ENCODE data around the gene GLCCI1.
A peak's percentile ranks its signal among the peaks of the same experiment; 100 is the strongest.

Gene GLCCI1

DNA sequence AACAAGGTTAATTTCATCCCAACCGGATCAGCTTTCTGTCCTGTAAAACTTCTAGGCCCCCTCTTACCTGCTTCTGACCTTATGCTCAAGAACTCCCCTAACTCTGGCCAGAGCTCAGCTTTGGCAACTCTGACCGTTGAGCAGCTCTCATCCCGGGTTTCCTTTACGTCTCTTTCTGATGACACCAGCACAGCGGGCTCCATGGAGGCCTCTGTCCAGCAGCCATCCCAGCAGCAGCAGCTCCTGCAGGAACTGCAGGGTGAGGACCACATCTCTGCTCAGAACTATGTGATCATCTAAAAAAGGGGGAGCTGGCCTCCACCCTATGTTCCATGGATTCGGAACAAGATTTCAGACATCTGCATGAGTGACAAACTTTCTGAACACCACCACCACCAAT lies 117.6 kb downstream of the GLCCI1 start:
- ATAC-seq, result no peak
- TF ChIP-seq, protein P1, sequence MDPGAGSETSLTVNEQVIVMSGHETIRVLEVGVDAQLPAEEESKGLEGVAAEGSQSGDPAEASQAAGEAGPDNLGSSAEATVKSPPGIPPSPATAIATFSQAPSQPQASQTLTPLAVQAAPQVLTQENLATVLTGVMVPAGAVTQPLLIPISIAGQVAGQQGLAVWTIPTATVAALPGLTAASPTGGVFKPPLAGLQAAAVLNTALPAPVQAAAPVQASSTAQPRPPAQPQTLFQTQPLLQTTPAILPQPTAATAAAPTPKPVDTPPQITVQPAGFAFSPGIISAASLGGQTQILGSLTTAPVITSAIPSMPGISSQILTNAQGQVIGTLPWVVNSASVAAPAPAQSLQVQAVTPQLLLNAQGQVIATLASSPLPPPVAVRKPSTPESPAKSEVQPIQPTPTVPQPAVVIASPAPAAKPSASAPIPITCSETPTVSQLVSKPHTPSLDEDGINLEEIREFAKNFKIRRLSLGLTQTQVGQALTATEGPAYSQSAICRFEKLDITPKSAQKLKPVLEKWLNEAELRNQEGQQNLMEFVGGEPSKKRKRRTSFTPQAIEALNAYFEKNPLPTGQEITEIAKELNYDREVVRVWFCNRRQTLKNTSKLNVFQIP (CRISPR knock-in tag; IDR thresholded peaks at IDR 0.05; ENCODE audit: borderline replicate concordance, low read depth), result no peak
- TF ChIP-seq ZNF70 (CRISPR knock-in tag; IDR thresholded peaks at IDR 0.05), result no peak
- TF ChIP-seq ZFP30 (CRISPR knock-in tag; IDR thresholded peaks at IDR 0.05), result no peak
- no peak for TF ChIP-seq PPARA (CRISPR knock-in tag; IDR thresholded peaks at IDR 0.05; ENCODE audit: borderline replicate concordance)

DNA sequence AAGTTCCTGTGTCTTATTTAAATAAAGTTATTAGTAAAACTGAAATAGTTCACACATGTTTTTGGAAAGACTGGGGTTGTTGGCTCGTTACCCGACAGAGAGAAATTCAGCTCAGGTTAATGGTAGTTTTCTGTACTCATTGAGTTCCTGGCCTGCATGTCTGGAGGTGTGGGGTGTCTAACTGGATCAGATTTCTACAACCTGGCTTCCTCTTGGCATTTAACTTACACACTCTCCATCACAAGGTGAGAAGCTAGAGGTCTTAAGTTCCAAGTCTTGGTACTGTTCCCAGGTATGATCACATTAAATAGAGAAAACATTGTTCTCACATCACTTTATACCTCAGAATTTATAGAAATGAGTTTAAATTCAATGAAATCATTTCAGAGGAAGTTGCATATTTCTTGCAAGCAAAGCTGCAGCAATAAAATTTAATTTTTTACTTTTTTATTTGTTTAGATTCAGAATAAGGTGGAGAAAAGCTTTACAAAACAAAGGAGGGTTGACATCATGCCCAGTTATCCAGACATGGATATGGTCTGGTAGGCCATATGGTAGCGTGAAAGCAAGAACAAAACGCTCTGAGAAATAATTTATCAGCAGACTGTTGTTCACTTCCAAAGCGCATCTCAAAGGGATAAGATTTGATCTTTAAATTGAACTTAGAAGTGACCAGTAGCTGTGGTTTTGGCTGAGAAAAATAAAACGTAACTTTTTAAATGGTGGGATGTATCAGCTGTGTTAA lies 120.6 kb downstream of the GLCCI1 start:
- ATAC-seq, result no peak
- TF ChIP-seq RARB (CRISPR knock-in tag; IDR thresholded peaks at IDR 0.05) (no peak), ZNF565 (CRISPR knock-in tag; conservative IDR thresholded peaks at IDR 0.05; ENCODE audit: low read depth) (no peak), PPARA (CRISPR knock-in tag; IDR thresholded peaks at IDR 0.05; ENCODE audit: borderline replicate concordance) (no peak), CSDC2 (CRISPR knock-in tag; IDR thresholded peaks at IDR 0.05) (no peak), ZFP30 (CRISPR knock-in tag; IDR thresholded peaks at IDR 0.05) (no peak), PATZ1 (CRISPR knock-in tag; IDR thresholded peaks at IDR 0.05; ENCODE audit: borderline replicate concordance) (no peak), ZNF70 (CRISPR knock-in tag; IDR thresholded peaks at IDR 0.05) (no peak), ZFP3 (CRISPR knock-in tag; IDR thresholded peaks at IDR 0.05) (no peak), ARNTL (CRISPR knock-in tag; IDR thresholded peaks at IDR 0.05; ENCODE audit: borderline replicate concordance, low read depth) (no peak), CSRNP3 (CRISPR knock-in tag; IDR thresholded peaks at IDR 0.05) (no peak)

DNA sequence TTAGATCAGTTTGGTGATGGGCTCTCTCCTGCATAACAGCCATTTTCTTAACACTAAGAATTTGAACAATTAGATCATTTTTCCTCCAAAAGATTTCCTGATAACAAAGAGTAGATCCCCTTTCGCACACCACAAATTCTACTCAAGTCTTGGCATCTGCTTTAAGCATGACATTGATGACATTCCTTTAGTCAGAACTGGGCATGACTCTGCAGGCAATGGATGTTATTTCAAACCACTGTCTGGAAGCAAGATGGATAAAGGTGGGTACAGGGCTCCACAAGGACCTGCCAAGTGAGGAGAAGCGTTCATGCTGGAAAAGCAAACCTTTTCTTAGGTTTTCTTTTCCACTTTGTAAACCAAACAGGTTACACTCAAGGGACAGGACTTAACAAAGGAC lies 123.5 kb downstream of the GLCCI1 start:
- ATAC-seq, result peak; percentile 50
- TF ChIP-seq ZNF565 (CRISPR knock-in tag; conservative IDR thresholded peaks at IDR 0.05; ENCODE audit: low read depth), result no peak
- TF ChIP-seq PATZ1 (CRISPR knock-in tag; IDR thresholded peaks at IDR 0.05; ENCODE audit: borderline replicate concordance), result no peak
- no peak for TF ChIP-seq RARB (CRISPR knock-in tag; IDR thresholded peaks at IDR 0.05)
- no peak for TF ChIP-seq OSR1 (CRISPR knock-in tag; IDR thresholded peaks at IDR 0.05)
- TF ChIP-seq GLIS3 (CRISPR knock-in tag; IDR thresholded peaks at IDR 0.05), result no peak
- no peak for TF ChIP-seq ZC3H10 (CRISPR knock-in tag; IDR thresholded peaks at IDR 0.05)
- no peak for TF ChIP-seq ZFP30 (CRISPR knock-in tag; IDR thresholded peaks at IDR 0.05)
- TF ChIP-seq ZFP3 (CRISPR knock-in tag; IDR thresholded peaks at IDR 0.05), result no peak

DNA sequence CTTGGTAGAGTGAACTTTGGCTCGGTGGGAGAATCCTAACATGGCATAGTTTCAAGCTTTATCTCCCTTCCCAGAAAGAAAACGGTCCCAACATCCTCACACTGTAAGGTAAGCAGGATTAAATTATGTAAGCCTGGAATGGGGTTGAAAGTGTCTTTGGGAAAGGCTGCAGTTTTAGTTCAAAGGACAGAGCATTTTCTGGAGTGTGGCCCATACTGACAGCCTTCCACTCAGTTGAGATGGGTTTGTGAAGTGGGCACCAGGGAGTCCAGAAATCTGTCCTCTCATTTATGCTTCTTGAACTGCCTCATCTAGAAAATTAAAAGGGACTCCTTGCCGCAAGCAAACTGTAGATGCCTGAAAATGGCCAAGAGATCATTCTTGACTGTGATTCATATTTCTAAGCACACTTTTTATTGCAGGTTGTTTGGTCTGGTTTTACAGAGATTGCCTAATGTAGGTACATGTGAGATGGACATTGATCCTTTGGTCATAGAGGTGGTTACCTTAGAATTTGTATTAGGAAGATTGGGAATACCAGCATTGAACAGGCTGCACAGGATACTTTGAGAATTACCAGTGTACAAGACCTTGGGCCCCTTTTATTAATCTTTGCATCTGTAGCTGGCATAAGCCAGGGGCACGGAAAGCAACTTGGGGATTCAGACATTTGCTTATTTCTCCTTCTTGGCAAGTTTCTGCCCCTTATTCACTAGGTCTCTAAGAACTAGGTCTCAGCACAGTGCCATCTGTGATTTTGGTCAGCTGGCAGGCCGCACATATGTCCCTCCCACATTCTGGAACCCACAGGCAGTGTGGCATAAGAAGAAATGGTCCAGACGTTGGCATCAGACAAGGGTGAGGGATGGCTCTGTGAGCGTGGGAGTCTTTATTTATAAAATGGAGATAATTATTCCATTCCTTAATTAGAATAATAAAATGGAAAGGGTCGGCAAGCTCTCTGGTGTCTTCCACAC lies 125.9 kb downstream of the GLCCI1 start:
- no peak for ATAC-seq
- TF ChIP-seq, protein P1 (CRISPR knock-in tag; IDR thresholded peaks at IDR 0.05; ENCODE audit: borderline replicate concordance, low read depth), result no peak
- TF ChIP-seq RARB (CRISPR knock-in tag; IDR thresholded peaks at IDR 0.05) (no peak), GLIS3 (CRISPR knock-in tag; IDR thresholded peaks at IDR 0.05) (no peak), CSDC2 (CRISPR knock-in tag; IDR thresholded peaks at IDR 0.05) (no peak), ZNF70 (CRISPR knock-in tag; IDR thresholded peaks at IDR 0.05) (no peak), TSHZ2 (CRISPR knock-in tag; IDR thresholded peaks at IDR 0.05) (no peak), OSR1 (CRISPR knock-in tag; IDR thresholded peaks at IDR 0.05) (no peak), CSRNP3 (CRISPR knock-in tag; IDR thresholded peaks at IDR 0.05) (no peak)
- TF ChIP-seq, protein P2, sequence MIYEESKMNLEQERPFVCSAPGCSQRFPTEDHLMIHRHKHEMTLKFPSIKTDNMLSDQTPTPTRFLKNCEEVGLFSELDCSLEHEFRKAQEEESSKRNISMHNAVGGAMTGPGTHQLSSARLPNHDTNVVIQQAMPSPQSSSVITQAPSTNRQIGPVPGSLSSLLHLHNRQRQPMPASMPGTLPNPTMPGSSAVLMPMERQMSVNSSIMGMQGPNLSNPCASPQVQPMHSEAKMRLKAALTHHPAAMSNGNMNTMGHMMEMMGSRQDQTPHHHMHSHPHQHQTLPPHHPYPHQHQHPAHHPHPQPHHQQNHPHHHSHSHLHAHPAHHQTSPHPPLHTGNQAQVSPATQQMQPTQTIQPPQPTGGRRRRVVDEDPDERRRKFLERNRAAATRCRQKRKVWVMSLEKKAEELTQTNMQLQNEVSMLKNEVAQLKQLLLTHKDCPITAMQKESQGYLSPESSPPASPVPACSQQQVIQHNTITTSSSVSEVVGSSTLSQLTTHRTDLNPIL (CRISPR knock-in tag; IDR thresholded peaks at IDR 0.05; ENCODE audit: low read depth), result no peak

All from SK-N-SH treated with all-trans-retinoic acid at 6 μM for 48 hours (cell line).